ENCODE results near the gene HEXD.
"Not testable (repeated sequence)": the region's sequence is repeated elsewhere in the genome, so short reads cannot be mapped to it uniquely, and the experiment has no call there.

Gene HEXD

DNA sequence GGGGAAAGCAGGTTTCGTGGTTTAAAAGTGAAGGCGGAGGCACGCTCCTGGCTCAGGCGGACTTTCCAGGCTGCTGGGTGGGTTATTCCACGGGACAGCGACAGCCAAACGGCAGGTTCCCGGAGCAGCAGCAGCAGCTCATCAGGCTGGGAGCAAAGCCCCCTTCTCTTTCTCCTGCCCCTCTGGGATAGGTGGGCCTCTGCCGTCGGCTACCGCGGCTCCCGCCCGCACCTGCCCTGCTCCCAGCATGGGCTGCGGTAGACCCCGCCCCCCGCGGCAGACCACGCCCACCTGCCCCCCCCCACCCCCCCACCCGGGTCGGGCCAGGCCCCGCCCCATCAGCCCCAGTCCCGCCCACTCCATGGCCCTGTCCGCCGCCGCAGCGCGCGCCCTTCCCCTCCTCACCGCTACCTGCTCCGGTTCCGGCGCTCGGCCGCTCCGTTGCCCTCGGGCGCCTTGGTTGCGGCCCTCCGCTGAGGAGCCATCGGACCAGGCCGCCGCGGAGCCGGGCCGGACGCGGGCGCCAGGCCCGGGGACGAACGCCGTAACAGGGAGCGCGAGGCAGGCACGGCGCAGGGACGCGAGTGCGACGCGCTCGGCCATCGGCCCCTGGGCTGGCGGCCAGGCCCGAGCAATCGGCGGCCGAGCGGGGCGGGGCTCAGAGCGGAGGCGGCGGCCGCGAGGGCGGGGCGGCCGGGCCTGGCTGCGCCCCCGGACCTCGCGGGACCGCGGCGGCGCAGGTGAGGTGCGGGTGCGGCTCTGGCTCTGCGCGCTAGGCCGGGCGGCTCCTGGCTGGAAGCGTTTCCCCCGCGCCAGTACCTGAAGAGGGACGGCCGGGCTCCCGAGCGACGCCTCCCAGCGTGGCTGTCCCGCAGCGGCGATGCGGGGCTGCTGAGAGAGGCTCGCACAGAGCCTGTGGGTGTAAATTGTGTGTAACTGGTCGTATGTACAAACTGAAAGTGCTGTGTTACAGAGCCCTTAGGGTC lies at the start of gene HEXD, which contains the start of gene OGFOD3:
HEXD (plus strand) TSS at position 347 of the 986 bp plus-strand sequence. CDS start 1,453 bp downstream, outside the sequence.
OGFOD3 (minus strand) TSS at position 586 of the 986 bp plus-strand sequence; CDS start at position 485, 101 bp downstream.
- DNase-seq: peak; percentile 83

DNA sequence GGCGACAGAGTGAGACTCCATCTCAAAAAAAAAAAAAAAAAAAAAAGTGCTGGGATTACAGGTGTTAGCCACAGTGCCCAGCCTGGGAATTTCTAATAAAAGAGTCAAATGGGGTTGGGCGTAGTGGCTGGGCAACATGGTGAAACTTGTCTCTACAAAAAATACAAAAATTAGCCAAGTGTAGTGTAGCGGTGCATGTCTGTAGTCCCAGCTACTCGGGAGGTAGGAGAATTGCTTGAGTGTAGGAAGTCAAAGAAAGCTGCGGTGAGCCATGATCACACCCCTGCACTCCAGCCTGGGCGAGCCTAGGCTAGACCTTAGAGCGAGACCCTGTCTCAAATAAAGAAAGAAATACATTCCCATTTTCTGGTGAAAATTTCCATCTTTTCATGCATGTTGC lies 48.9 kb upstream of the HEXD start:
- DNase-seq: no peak

DNA sequence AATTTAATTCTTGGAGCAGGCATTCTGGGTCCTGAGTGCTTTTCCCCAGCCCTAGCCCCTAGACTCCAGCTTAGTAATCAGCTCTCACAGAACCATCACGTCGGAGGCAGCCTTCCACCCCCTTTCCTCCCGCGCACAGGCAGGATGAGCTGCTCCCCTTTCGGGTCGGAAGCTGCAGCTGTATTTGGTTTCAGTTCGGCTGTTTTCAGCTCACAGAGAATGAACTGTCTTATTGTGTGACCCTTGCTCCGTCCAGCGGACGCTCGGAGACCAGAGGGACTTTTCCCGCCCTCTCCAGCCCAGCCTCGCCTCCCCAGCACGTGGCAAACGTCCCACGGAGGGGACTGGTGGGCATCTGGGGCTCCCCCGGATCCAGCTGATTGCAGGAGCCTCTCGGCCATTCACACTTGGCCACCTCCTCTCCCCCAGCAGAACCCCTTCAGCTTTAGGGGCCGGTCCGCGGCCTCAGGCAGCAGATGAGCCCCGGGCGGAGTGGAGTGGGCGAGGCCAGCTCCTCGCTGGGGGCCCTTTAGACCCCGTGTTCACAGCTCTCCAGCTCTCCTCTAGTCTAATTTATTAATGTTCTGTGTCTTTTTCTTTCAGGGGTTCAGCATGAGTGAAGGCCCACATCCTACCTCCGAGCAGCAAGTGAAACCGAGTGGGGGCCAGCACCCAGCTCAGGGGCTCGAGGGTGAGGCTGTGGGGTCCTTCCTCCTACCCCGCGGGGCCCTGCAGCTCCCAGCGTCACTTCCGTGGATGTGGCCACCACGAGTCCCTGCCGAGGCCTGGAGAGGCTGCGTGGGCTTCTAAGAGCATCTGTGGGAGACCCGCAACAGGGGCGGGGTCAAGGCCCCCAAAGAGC lies 47.4 kb upstream of the HEXD start:
- no peak for DNase-seq

DNA sequence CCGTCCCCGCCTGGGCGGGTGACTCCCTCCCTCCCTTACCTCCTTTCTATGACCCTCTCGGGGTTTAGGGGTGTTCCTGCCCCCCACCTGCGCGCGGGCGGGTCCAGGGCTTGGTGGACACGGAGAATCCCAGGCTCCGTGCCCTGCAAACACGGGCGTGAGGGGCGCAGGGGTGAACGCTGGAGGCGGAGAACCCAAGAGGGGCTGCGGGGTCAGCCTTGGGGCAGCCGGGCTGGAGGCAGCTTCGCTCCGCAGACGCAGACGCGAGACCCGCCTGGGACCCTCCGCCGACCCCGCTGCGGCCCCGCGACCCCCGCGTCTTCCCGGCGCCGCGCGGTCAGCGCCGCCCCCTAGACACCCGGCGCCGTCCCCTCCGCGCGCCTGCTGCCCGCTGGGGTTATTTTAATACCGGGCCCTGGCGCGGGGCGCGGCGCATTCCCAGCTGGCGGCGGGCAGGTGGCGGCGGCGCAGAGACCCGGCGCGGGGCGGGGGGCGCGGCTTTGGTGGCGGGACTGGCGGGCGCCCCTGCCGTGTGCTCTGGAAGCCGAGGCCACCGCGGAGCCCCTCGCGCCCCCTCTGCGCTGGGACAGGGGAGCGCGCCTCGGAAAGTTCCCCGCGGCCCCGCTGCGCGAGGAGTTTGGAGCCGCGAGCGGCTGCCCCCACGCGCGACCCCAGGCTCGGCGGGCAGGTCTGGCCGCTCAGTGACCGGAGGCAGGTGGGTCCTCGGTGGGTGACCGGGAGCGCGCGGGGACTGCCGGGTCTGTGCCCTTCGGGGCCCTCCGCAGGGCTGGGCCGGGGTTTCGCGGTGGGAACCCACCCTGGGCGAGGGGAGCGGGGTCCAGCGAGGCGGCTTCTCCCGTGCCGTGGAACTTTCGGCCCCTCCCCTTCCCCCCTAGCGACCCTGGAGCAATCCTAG lies 46.6 kb upstream of the HEXD start, which contains the start of gene UTS2R:
UTS2R (plus strand) TSS at position 433 of the 916 bp plus-strand sequence. CDS start 2,560 bp downstream, outside the sequence.
- DNase-seq: no peak

DNA sequence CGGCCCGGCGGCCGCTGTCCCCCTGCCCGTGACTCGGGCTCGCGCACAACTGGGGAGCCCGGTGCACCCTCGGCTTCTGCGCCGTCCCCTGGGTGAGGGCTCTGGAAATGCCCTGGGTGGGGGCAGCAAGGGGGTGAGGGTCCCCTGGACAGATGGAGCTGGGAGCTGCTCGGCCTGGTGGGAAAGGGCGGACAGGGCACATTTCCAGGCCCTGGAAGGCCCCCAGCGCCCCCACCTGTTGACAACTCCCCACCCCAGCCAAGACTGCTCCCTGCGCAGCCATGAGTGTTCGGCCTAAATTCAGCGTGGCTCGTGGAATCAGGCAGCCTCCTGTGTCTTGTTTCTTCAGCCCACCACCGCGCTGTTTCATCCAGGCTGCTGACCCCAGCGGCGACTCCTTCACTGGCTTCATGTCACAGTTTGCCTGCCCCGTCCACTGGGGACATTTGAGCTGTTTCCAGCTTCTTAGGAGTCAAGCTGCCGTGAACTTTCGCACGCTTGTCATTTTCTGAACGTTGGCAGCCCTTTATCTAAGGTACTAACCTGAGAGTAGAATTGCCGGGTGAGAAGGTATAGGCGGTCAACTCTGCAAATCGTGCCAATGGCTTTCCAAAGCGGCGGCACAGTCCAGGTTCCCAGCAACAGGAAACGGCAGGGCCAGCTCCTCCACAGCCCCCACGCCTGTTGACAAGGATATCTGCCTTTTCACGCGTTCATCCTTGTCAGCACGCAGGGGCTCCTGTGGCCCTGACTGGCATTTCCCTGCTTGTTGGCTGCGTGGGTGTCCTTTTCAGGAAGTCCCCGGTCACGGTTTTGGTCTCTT lies 45.7 kb upstream of the HEXD start:
- DNase-seq: no peak

DNA sequence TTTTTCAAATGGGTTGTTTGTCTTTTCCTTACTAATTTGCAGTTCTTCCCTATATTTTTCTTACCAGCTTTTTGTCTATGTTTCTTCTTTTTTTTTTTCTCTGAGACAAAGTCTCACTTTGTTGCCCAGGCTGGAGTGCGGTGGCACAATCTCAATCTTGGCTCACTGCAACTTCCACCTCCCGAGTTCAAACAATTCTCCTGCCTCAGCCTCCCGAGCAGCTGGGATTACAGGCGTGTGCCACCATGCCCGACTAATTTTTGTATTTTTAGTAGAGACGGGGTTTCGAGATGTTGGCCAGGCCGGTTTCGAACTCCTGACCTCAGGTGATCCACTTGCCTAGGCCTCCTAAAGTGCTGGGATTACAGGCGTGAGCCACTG lies 45.1 kb upstream of the HEXD start:
- not testable (repeated sequence) for DNase-seq

DNA sequence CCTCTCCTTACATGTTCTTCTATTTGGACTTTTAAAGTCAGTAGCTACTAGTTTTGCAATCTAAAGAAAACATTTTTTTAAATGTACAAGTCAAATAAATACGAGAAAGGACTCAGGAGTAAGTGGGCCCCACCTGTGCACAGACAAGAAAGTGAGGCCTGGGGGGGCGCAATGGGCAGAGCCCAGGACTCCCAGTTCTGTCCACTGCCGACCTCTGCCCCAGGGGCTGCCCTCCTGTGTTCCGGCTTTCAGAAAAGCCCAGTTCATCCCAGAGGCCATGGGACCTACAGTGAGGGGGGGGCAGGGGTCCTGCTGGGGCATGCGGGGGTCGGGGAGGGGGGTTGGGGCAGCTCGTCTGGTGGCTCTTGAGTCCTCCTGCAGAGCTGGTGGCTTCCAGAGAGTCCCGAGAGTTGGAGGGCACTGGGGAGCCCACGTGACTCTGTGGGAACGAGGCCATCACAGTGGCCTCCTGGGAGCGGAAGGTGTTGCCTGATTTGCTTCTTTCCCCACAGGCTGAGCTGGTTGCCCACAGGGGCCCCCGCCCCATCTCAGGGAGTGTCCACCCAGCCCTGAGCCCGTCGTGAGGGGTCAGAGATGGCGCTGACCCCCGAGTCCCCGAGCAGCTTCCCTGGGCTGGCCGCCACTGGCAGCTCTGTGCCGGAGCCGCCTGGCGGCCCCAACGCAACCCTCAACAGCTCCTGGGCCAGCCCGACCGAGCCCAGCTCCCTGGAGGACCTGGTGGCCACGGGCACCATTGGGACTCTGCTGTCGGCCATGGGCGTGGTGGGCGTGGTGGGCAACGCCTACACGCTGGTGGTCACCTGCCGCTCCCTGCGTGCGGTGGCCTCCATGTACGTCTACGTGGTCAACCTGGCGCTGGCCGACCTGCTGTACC lies 44.2 kb upstream of the HEXD start:
- DNase-seq: no peak

DNA sequence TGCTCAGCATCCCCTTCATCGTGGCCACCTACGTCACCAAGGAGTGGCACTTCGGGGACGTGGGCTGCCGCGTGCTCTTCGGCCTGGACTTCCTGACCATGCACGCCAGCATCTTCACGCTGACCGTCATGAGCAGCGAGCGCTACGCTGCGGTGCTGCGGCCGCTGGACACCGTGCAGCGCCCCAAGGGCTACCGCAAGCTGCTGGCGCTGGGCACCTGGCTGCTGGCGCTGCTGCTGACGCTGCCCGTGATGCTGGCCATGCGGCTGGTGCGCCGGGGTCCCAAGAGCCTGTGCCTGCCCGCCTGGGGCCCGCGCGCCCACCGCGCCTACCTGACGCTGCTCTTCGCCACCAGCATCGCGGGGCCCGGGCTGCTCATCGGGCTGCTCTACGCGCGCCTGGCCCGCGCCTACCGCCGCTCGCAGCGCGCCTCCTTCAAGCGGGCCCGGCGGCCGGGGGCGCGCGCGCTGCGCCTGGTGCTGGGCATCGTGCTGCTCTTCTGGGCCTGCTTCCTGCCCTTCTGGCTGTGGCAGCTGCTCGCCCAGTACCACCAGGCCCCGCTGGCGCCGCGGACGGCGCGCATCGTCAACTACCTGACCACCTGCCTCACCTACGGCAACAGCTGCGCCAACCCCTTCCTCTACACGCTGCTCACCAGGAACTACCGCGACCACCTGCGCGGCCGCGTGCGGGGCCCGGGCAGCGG lies 43.4 kb upstream of the HEXD start:
- no peak for DNase-seq

DNA sequence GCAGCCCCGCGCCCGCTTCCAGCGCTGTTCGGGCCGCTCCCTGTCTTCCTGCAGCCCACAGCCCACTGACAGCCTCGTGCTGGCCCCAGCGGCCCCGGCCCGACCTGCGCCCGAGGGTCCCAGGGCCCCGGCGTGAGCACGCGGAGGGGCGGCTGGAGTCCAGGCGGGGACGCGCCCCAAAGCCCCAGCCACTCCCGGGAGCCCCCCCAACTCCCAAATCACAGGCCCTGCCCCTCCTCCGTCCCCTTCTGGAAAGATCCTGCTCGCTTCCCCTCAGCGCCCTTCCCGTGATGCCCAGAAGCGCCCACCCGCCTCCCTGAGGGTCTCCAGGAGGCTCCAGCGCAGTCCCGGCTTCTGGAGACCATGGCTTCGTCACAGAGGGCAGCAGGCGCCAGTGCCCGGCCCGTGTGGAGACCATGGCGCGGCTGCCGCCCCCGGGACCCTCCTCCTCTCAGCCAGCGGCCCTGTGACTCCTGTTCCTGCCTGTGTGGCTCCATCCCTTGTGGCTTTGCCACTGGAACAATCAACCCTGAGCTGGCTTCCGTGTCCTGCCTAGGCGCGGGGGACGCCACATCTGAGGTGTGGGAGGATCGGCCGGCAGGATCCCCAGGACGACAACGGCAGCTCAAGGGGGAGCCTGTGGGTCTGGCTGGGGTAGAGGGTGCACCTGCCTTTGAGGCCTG lies 42.6 kb upstream of the HEXD start:
- no peak for DNase-seq

DNA sequence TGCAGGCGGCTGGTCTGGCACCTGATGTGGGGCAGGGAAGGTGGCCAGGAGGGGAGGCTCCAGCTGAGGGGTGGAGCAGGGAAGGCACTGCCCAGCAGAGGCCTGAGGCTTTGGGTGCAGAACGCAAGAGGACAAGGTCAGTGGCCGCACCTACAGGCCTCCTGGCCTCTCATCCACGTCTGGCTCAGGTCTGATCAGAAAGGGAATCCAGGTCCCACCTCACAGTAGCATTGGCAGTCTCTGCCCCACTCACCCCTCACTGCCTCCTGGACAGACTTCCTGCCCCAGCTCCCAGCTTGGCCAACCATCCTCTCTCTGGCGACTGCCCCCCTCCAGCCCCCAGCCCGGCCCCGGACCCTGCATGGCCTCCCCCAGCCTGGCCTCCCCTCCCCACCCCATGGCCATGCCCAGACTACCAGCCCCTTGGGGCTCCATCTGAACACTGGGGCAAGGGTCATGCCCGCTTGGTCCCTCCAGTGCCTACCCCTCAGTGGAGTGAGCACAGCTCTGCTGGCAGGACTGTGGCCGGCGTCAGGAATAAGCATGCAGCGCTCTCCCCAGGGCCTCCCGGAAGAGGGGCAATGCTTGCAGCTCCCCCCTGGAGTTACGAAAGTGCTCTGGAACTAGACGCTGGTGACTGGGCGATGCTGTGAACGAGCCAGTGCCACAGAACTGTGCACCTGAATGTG lies 42.0 kb upstream of the HEXD start:
- no peak for DNase-seq

DNA sequence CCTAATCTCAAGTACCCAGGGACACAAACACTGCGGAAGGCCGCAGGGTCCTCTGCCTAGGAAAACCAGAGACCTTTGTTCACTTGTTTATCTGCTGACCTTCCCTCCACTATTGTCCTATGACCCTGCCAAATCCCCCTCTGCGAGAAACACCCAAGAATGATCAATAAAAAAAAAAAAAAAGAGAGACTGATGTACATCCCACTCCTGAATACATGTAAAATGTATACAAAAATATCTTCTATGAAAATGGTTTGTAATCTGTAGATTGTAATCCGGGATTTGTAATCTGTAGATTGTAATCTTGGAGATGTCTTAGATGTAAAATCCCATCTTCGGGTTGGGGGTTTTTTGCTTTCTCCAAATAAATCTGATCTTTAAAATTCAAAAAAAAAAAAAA lies 40.9 kb upstream of the HEXD start:
- not testable (repeated sequence) for DNase-seq

DNA sequence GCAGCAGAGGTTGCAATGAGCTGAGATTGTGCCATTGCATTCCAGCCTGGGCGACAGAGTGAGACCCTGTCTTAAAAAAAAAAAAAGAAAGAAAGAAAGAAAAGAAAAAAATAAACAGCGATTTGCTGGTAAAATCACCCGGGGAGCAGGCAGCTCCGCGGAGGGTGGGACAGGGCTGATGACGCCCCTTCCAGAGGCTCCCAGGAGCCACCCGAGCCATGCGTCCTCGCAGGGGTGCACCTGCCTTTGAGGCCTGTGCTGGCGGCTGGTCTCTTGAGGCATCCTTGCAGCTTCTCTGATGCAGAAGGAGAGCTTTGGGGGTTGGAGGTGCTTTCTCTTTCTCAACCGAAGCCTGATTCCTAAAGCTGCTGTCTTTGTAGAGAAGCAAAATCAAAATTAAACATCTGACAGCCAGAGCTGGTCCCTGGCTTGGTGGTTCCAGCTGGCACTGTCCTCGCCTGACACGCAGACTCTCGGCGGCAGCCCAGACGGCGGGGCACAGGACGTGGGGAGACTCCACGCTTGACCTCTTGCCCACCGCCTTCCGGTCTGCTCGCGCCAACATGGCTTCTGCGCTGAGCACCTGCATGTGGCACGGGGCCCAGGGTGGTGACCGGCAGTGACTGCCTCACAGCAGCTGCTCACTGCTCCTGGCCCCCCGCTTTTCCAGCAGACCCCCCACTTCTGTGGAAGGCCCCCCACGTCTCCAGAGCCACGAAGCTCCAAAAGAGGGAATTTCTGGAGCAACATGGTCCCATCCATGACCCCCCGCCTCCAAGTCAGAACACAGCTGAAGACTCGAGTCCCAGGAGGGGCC lies 40.0 kb upstream of the HEXD start:
- DNase-seq: no peak

DNA sequence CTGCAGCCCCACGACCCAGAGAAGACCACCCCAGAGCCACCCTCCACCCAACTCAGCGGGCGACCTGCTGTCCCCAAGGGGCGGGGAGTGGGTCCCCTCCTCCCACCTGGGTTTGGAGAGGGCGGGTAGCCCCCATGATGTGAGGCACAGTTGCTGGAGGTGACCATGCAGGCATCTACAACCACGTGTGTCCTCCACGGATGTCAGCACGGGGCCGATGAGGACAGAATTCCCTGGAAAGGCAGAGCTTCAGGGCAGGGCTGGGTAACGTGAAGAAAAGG lies 39.5 kb upstream of the HEXD start:
- no peak for DNase-seq

DNA sequence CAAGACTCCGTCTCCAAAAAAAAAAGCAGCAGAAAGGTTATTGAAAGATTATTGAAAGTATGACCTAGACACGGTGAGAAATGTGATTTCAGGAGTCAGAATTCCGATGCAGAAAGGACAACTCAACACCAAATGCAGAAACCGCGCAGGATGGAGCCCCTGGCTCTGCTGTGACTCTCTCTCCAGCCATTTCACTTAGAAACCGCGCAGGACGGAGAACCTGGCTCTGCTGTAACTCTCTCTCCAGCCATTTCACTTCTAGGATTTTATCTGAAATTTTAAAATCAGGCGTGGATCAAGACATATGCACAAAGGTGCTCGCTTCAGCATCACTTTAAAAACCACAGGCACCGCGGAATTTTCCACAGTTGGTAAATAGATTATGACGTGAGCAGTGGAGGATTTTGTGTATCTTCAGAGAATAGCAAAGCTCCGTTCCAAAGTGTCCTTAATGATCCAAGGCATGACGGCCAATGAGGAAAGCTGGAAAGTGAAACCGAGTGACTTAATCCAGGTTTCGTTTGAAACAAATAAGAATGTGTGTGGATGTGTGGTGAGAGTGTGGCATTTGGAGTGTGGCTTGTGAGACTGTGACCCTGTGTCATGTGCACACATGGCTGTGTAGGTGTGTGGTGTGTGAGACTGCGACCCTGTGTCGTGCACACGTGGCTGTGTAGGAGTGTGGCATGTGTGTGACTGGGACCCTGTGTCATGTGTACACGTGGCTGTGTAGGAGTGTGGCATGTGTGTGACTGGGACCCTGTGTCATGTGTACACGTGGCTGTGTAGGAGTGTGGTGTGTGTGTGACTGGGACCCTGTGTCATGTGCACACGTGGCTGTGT lies 37.1 kb upstream of the HEXD start:
- no peak for DNase-seq

DNA sequence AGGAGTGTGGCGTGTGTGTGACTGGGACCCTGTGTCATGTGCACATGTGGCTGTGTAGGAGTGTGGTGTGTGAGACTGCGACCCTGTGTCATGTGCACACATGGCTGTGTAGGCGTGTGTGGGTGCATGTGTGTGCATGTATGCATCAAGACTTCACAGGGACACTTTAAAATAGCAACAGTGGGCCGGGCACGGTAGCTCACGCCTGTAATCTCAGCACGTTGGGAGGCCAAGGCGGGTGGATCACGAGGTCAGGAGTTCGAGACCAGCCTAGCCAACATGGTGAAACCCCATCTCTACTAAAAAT lies 36.5 kb upstream of the HEXD start:
- not testable (repeated sequence) for DNase-seq

DNA sequence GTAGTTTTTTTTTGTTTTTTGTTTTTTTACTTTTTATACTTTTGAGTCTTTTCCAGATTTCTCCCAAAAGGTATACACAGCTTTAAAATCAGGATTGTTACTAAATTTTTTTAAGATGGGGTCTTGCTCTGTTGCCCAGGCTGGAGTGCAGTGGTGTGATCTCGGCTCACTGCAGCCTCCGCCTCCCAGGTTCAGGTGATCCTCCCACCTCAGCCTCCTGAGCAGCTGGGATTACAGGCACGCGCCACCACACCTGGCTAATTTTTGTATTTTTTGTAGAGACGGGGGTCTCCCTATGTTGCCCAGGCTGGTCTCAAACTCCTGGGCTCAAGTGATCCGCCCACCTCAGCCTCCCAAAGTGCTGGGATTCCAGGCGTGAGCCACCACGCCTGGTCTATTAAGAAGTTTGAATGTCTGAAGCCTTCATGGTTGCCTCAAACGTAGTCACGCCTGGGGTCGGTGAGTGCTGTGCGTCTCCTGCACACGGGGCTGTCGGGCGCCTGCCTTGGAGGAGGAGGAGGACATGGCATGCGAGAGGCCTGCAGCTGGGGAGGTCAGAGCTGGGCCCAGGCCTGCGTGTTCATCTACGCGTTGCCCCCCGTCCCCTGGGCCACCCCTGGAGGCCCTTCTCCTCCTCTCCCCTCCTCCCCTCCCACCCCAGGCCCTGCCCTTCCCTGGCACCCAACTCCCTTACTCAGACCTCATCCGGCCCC lies 35.8 kb upstream of the HEXD start:
- DNase-seq: not testable (repeated sequence)

All from hematopoietic multipotent progenitor cell treated with erythropoietin and hydrocortisone succinate and interleukin-3 and kit ligand, for 8 days (in vitro differentiated cells).